ENCODE measurements around the gene SNX20.

The SNX20 gene, protein sequence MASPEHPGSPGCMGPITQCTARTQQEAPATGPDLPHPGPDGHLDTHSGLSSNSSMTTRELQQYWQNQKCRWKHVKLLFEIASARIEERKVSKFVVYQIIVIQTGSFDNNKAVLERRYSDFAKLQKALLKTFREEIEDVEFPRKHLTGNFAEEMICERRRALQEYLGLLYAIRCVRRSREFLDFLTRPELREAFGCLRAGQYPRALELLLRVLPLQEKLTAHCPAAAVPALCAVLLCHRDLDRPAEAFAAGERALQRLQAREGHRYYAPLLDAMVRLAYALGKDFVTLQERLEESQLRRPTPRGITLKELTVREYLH

GRCh38 chr16:50681021-50681885 is at the start of gene SNX20:
Gene SNX20, minus strand, starts transcription at chr16:50681312. Its CDS starts 3,786 bp downstream, at chr16:50677526.
- DNase-seq (ENCODE audit: low read depth), result no peak

DNA sequence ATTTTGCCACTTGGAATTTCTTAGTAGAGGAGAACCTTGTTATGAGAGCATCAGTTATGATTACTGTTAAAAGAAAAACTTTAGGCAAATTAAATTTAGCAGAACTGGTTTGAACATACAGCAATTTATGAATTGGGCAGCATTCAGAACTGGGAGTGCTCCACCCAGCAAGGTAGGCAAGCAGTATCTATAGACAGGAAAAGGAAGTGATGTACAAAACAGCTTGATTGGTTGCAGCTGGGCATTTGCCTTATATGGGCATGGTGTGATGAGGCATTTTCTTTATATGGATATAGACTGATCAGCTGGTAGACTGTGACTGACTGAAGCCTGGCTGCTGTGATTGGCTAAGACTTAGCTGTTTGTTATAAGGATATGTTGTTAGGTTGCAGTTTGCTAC is 43.2 kb upstream of the SNX20 start:
- DNase-seq (ENCODE audit: low read depth), result no peak

DNA sequence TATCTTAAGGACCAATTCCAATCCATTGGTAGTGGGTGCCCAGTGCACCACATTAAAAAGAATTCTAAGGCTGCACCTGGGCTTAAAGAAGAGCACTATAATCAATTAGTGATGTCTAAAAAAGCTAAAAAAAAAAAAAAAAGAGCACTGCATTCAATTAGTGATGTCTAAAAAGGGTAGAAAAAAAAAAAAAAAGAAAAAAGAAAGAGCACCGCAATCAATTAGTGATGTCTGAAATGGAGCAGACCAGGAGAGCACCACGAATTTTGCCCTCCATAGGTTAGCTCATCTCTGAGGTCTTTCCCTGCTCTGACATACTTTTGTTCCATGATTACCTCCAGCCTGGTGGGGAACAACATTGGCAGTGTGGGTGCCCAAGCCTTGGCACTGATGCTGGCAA is 41.8 kb upstream of the SNX20 start:
- no peak for DNase-seq (ENCODE audit: low read depth)

DNA sequence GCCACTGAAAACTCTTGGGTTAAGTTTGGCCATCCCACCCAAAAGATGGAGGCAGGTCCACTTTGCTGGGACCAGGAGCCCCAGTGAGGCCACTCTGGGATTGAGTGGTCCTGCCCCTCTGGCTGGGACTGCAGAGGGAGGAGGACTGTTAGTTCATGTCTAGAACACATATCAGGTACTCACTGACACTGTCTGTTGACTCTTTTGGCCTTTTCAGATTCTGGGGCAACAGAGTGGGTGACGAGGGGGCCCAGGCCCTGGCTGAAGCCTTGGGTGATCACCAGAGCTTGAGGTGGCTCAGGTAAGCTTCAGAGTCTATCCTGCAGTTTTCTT is 41.3 kb upstream of the SNX20 start:
- DNase-seq (ENCODE audit: low read depth), result no peak

DNA sequence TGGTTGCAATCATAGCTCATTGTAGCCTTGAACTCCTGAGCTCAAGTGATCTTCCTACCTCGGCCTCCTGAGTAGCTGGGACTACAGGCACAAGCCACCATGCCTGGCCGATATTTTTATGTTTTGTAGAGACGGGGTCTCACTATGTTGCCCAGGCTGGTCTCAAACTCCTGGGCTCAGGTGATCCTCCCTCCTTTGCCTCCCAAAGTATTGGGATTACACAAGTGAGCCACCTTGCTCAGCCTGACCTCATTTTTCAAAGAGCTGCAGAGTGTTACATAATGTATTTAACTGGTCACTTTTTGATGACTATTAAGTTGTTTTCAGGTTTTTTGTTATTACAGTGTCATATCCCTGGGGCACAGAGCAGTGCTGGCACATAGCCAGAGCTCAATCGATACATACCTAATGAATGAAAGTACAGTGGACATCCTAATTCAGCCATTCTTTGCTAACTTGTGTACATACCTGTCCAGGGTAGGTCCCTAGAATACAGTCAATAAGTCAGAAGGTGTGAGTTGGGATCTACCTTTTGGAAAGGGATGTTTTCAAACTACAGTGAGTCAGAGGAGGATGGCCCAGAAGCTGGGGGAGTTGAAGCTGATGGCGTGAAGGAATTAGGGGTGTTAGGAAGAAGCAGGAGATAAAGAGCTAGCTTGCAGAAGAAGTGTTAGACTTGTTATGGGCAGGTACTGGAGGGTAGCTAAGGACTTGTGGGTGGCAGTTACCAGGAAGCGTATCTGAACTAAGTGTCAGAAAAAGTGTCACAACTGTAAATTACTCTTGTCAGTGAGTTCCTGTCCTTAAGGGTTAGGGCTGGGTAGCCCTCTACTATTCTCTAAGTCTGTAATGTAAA is 40.7 kb upstream of the SNX20 start:
- DNase-seq (ENCODE audit: low read depth), result no peak

GRCh38 chr16:50719401-50720337 is 38.6 kb upstream of the SNX20 start:
- DNase-seq (ENCODE audit: low read depth), result no peak

- DNase-seq (ENCODE audit: low read depth), result no peak
Measured at GRCh38 chr16:50718761-50719400, 37.8 kb upstream of the SNX20 start.

DNA sequence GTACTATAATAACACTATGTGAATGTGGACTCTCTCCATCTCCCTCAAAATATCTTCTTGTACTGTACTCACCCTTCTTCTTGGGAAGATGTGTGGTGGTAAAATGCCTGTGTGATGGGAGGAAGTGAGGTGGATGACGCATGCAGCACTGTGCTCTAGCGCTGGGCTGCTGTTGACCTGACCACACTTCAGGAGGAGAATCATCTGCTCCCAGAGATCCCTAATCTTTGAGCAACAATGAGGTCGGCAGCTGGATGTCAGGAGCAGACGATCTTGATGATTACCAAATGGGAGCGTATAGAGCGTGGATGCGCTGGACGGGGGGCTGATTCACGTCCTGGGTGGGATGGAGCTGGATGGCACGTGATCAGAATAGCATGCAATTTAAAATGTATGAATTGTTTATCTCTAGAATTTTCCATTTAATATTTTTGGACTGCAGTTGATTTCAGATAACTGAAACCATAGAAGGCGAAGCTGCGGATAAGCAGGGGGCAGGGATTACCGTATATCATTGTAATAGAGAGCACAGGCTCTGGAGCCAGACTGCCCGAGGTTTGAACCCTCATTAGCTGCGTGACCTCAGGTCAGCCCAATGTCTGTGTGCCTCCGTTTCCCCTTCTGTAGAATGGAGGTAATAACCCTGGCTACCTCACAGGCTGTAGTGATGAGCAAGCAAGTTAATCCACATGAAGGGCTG is 37.1 kb upstream of the SNX20 start:
- no peak for DNase-seq (ENCODE audit: low read depth)

DNA sequence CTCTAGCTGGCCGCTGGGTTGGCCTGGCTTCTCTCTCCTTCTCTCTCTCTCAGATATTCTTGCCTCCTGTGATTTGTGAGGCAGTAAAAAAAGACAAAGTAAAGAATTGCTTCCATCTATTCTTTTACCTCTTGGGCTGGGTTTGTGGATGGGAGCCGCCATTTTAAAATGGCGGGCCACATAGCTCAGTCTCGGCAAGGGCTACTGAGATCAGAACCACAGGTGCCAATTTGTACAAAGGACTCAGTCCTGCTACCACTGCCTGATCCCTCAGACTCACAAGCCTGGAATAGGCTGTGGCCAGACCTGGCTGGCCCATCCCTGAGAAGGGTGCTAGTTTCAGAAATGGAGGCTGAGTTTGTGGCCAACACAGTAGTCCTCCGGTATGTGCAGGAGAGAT is 36.4 kb upstream of the SNX20 start:
- no peak for DNase-seq (ENCODE audit: low read depth)

DNA sequence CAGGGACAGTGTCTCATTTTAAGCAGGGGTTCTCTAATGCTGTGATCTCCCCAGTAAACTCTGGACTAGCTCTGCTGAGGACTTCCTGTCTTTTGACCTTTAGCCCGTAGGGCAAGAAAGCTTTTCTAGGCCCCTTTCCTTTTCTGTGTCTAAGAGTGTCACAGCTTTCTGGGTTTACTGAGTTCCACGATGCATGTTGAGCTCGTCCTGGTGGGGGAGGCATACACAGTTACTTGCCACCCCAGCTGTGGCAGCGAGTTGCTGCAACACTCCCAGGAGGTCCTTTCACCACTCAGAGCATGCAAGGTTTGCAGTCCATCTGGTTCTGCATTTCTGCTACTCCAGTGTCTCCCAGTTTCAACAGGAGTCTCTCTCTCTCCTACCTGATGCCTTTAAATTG is 36.0 kb upstream of the SNX20 start:
- DNase-seq (ENCODE audit: low read depth), result no peak

- no peak for DNase-seq (ENCODE audit: low read depth)
Measured at GRCh38 chr16:50712956-50713355, 31.8 kb upstream of the SNX20 start.

DNA sequence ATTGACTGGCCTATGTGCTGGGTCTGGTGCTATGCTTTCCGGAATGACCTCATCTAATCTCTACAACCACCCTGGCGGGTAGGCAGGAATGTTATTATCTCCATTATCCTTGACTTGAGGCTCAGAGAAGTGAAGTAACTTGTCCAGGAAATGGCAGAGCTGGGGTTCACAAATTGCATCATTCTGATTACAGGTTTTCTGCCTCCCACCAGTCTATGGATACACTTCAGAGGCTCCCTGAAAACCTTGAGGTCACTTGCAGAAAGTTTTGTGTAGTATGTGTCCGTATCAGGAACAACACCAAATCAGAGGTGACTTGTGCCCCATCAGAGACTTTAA is 31.4 kb upstream of the SNX20 start:
- no peak for DNase-seq (ENCODE audit: low read depth)

DNA sequence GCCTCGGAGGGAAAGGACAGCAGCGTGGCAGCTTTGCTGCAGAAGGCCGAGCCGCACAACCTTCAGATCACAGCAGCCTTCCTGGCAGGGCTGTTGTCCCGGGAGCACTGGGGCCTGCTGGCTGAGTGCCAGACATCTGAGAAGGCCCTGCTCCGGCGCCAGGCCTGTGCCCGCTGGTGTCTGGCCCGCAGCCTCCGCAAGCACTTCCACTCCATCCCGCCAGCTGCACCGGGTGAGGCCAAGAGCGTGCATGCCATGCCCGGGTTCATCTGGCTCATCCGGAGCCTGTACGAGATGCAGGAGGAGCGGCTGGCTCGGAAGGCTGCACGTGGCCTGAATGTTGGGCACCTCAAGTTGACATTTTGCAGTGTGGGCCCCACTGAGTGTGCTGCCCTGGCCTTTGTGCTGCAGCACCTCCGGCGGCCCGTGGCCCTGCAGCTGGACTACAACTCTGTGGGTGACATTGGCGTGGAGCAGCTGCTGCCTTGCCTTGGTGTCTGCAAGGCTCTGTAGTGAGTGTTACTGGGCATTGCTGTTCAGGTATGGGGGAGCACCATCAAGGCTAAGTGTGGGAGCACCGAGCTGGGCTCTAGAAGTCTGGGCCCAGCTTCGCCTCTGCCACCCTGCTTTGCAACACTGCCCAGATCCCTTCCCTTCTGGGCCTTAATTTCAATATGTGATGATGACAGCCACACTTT is 30.9 kb upstream of the SNX20 start:
- DNase-seq (ENCODE audit: low read depth), result no peak

GRCh38 chr16:50711040-50711439 is 29.9 kb upstream of the SNX20 start:
- DNase-seq (ENCODE audit: low read depth), result no peak

GRCh38 chr16:50709980-50710379 is 28.9 kb upstream of the SNX20 start:
- DNase-seq (ENCODE audit: low read depth), result no peak

GRCh38 chr16:50709061-50709684 is 28.1 kb upstream of the SNX20 start:
- DNase-seq (ENCODE audit: low read depth), result no peak

DNA sequence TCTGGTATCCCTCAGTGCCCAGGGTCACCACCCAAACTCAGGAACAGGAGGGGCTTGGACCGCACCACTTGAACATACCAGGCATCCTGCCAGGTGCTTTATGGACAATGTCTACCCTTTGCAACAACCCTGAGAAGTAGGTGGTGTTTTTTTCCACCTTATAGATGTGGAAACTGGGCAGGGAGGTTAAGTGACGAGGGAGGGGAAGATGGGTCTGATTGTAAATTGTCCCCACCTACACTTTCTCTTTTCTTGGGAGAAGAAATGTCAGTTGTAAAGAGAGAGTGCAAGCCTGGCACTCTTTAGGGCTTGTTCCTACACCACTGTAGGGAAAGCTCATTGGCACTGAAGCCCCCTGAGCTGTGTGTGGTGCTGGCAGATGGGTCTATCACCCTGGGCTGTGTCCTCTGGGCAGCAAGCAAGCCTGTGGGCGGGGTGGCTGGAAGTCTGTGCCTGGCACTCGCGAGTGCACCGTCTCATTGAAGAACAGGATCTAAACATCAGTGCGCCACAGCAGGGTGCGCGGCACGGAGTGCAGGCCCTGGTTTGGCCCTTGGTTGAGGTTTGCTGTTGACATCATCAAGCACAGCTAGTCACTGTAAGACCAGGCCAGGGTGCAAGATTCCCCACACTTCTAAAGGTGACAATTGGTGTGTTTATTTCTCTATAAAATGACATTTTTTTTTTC is 27.4 kb upstream of the SNX20 start:
- DNase-seq (ENCODE audit: low read depth), result no peak

DNA sequence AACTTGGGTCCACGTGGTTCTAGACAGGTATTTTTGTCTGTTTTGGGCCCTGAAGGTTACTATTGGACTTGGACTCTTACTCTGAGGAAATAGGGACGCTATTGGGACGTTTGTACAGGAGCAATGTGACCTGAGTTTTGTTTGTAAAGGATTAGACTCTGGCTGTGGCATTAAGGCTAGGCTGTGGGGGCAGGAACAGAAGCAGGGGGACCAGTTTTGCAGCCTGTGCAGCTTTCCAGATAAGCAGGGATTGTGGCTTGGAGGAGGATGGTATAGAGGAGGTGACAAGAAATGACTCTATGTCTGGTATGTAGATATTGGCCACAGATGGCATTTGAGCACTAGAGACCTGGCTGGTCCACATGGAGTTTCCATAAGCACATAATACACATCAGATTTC is 25.1 kb upstream of the SNX20 start:
- no peak for DNase-seq (ENCODE audit: low read depth)
